ENCODE data around the gene TARP.

TARP gene

DNA sequence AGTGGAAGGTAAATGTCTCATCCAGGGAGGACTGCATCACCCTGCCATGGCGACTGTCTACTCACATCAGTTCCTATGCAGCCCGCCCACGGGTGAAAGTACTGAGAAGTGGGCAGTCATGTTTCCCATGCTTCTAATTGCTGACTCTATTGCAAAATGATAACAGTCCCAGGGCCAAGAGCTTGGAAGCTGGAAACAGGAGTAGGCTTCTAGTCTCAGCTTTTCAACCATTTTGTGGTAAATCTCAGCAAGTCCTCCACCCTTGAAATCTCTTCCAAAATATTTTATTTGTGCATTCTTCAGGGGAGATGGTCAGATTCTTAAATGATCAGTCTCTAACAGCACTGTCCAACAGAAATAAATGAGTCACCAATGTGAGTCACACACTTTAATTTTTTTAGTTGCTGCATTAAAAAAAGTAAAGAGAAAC, 48.1 kb upstream of the TARP start:
- no peak overlapping the region for H3K4me2 ChIP-seq (ENCODE audit: low read length)
- H4K20me1 ChIP-seq (ENCODE audit: insufficient read depth) = no peaks in the 10 kb centered on the region
- no peaks in the 10 kb centered on the region for H3F3A ChIP-seq (ENCODE audit: insufficient read depth, low read length, poor library complexity, severe bottlenecking)
- H3K27me3 ChIP-seq (ENCODE audit: insufficient read depth, low read depth, low read length) = no peaks in the 10 kb centered on the region
- no peak overlapping the region for H2AFZ ChIP-seq (ENCODE audit: low read depth, low read length)
- no peak overlapping the region for H3K9ac ChIP-seq (ENCODE audit: low read length)
- H3K9me2 ChIP-seq (ENCODE audit: insufficient read depth, low read length) = no peaks in the 10 kb centered on the region
- no peak overlapping the region for H3K27ac ChIP-seq (ENCODE audit: low read length)
- H3K4me3 ChIP-seq (ENCODE audit: low read length) = no peak overlapping the region
- no peaks in the 10 kb centered on the region for H3K36me3 ChIP-seq (ENCODE audit: insufficient read depth, low read length)
- no peak for TF ChIP-seq EZH2 (IDR thresholded peaks at IDR 0.05; ENCODE audit: borderline replicate concordance, insufficient read depth, low read length, poor library complexity, severe bottlenecking)
- no peak for TF ChIP-seq MXI1 (conservative IDR thresholded peaks at IDR 0.05; ENCODE audit: poor library complexity, severe bottlenecking)
- TF ChIP-seq RAD21 (conservative IDR thresholded peaks at IDR 0.05) = no peak
- TF ChIP-seq, protein P1, sequence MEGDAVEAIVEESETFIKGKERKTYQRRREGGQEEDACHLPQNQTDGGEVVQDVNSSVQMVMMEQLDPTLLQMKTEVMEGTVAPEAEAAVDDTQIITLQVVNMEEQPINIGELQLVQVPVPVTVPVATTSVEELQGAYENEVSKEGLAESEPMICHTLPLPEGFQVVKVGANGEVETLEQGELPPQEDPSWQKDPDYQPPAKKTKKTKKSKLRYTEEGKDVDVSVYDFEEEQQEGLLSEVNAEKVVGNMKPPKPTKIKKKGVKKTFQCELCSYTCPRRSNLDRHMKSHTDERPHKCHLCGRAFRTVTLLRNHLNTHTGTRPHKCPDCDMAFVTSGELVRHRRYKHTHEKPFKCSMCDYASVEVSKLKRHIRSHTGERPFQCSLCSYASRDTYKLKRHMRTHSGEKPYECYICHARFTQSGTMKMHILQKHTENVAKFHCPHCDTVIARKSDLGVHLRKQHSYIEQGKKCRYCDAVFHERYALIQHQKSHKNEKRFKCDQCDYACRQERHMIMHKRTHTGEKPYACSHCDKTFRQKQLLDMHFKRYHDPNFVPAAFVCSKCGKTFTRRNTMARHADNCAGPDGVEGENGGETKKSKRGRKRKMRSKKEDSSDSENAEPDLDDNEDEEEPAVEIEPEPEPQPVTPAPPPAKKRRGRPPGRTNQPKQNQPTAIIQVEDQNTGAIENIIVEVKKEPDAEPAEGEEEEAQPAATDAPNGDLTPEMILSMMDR (IDR thresholded peaks at IDR 0.05; ENCODE audit: poor library complexity, severe bottlenecking) = no peak
- TF ChIP-seq TAF1 (IDR thresholded peaks at IDR 0.05; ENCODE audit: low read depth) = no peak
- TF ChIP-seq EP300 (conservative IDR thresholded peaks at IDR 0.05; ENCODE audit: poor library complexity, severe bottlenecking) = no peak
- TF ChIP-seq POLR2AphosphoS5 (IDR thresholded peaks at IDR 0.05) = no peak
- no peak for TF ChIP-seq SMC3 (conservative IDR thresholded peaks at IDR 0.05; ENCODE audit: poor library complexity)
- TF ChIP-seq, protein P2, sequence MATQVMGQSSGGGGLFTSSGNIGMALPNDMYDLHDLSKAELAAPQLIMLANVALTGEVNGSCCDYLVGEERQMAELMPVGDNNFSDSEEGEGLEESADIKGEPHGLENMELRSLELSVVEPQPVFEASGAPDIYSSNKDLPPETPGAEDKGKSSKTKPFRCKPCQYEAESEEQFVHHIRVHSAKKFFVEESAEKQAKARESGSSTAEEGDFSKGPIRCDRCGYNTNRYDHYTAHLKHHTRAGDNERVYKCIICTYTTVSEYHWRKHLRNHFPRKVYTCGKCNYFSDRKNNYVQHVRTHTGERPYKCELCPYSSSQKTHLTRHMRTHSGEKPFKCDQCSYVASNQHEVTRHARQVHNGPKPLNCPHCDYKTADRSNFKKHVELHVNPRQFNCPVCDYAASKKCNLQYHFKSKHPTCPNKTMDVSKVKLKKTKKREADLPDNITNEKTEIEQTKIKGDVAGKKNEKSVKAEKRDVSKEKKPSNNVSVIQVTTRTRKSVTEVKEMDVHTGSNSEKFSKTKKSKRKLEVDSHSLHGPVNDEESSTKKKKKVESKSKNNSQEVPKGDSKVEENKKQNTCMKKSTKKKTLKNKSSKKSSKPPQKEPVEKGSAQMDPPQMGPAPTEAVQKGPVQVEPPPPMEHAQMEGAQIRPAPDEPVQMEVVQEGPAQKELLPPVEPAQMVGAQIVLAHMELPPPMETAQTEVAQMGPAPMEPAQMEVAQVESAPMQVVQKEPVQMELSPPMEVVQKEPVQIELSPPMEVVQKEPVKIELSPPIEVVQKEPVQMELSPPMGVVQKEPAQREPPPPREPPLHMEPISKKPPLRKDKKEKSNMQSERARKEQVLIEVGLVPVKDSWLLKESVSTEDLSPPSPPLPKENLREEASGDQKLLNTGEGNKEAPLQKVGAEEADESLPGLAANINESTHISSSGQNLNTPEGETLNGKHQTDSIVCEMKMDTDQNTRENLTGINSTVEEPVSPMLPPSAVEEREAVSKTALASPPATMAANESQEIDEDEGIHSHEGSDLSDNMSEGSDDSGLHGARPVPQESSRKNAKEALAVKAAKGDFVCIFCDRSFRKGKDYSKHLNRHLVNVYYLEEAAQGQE (IDR thresholded peaks at IDR 0.05; ENCODE audit: borderline replicate concordance) = no peak
- H3K79me2 ChIP-seq (replicated peaks; ENCODE audit: insufficient read depth, low read length) = no peaks in the 10 kb centered on the region
- H3K9me3 ChIP-seq (ENCODE audit: low read length) = no peaks in the 10 kb centered on the region

DNA sequence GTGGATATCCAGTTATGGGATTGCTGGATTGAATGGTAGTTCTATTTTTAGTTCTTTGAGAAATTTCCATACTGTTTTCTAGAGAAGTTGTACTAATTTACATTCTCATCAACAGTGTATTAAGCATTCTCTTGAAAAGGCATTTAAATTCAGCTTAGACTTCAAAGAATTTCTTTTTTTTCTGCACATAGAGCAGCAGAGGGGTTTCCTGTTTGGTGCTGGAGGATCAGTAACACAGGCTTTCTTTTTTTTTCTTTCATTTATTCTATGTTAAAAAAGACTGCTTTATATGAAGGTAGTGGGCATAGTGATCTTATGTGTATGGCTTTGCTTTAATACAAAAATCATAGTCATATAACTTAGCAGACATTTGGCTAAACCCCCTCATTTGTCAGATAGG, 47.6 kb upstream of the TARP start:
- H3K27me3 ChIP-seq (ENCODE audit: insufficient read depth, low read depth, low read length) = no peaks in the 10 kb centered on the region
- no peak overlapping the region for H2AFZ ChIP-seq (ENCODE audit: low read depth, low read length)
- no peaks in the 10 kb centered on the region for H3K9me2 ChIP-seq (ENCODE audit: insufficient read depth, low read length)
- H3K9ac ChIP-seq (ENCODE audit: low read length) = no peak overlapping the region
- H3K4me3 ChIP-seq (ENCODE audit: low read length) = no peak overlapping the region
- H3K36me3 ChIP-seq (ENCODE audit: insufficient read depth, low read length) = no peaks in the 10 kb centered on the region
- H3K4me2 ChIP-seq (ENCODE audit: low read length) = no peak overlapping the region
- no peaks in the 10 kb centered on the region for H3K9me3 ChIP-seq (ENCODE audit: low read length)
- no peaks in the 10 kb centered on the region for H3F3A ChIP-seq (ENCODE audit: insufficient read depth, low read length, poor library complexity, severe bottlenecking)
- no peaks in the 10 kb centered on the region for H4K20me1 ChIP-seq (ENCODE audit: insufficient read depth)
- TF ChIP-seq SMC3 (conservative IDR thresholded peaks at IDR 0.05; ENCODE audit: poor library complexity) (no peak), EZH2 (IDR thresholded peaks at IDR 0.05; ENCODE audit: borderline replicate concordance, insufficient read depth, low read length, poor library complexity, severe bottlenecking) (no peak), EP300 (conservative IDR thresholded peaks at IDR 0.05; ENCODE audit: poor library complexity, severe bottlenecking) (no peak), TAF1 (IDR thresholded peaks at IDR 0.05; ENCODE audit: low read depth) (no peak), POLR2AphosphoS5 (IDR thresholded peaks at IDR 0.05) (no peak), MXI1 (conservative IDR thresholded peaks at IDR 0.05; ENCODE audit: poor library complexity, severe bottlenecking) (no peak), RAD21 (conservative IDR thresholded peaks at IDR 0.05) (no peak)
- TF ChIP-seq, protein P2 (IDR thresholded peaks at IDR 0.05; ENCODE audit: borderline replicate concordance) = no peak
- TF ChIP-seq, protein P1 (IDR thresholded peaks at IDR 0.05; ENCODE audit: poor library complexity, severe bottlenecking) = no peak
- H3K27ac ChIP-seq (ENCODE audit: low read length) = no peak overlapping the region
- no peaks in the 10 kb centered on the region for H3K79me2 ChIP-seq (replicated peaks; ENCODE audit: insufficient read depth, low read length)

Data from neural cell (in vitro differentiated cells).